Measurements from ENCODE around the gene ZBTB24.

- TF ChIP-seq CTCF (IDR thresholded peaks at IDR 0.05) (no peak), POLR2AphosphoS5 (IDR thresholded peaks at IDR 0.05) (no peak), EP300 (IDR thresholded peaks at IDR 0.05; ENCODE audit: low read depth) (no peak), POLR2A (IDR thresholded peaks at IDR 0.05) (no peak)
Observed at GRCh38 chr6:109443425-109443950, 39.5 kb downstream of the ZBTB24 start.

All from transverse colon (tissue), 4 donors.